Activated T-helper 17 cell treated with anti-CD3 and anti-CD28 coated beads, Interleukin-2, amount 50 U/mL, for 72 hours (primary cell): Measurements from ENCODE around the gene VPS37C. TPM values are rescaled to one million over a fixed set of nuclear protein-coding genes. Genes with fewer than 3 reads are reported as not detected.

ENCODE experiments used
- ATAC-seq: fragments of 150-1000 bp; cut with Tn5 transposase; replicated peaks from 2 replicates; pipeline ENCODE4 v1.10.0; 2021; ENCODE audit warnings: mild to moderate bottlenecking, moderate library complexity
- H3K27ac Mint-ChIP-seq: one replicate; pipeline ENCODE4 v1.8.0; 2022; ENCODE audit warnings: mixed read lengths
- H3K27me3 Mint-ChIP-seq: one replicate; pipeline ENCODE4 v1.8.0; 2022; ENCODE audit warnings: mixed read lengths
- H3K36me3 Mint-ChIP-seq: one replicate; pipeline ENCODE4 v1.8.0; 2022; ENCODE audit warnings: low read depth, mild to moderate bottlenecking, mixed read lengths
- H3K4me1 Mint-ChIP-seq: one replicate; pipeline ENCODE4 v1.8.0; 2022; ENCODE audit warnings: mixed read lengths
- H3K4me3 Mint-ChIP-seq: one replicate; pipeline ENCODE4 v1.8.0; 2022; ENCODE audit warnings: mild to moderate bottlenecking, mixed read lengths
- H3K9me3 Mint-ChIP-seq: one replicate; pipeline ENCODE4 v1.8.0; 2022; ENCODE audit warnings: mixed read lengths
- total RNA-seq, 2 donors: library from RNA; stranded (reverse); gene quantifications; one replicate each; pipeline ENCODE4 v1.2.3, GENCODE V29; 2022

VPS37C gene
- total RNA-seq, 2 donors from 2014 or later, result 9.7 to 14.5 TPM

GRCh38 chr11:61153593-61154095 is 7.6 kb downstream of the VPS37C start:
- Mint-ChIP-seq H3K9me3 (peaks cover 12% of the 10 kb centered on the region), H3K36me3 (peaks cover 29% of the 10 kb centered on the region), H3K27me3 (no peaks in the 10 kb centered on the region), H3K27ac (peak overlapping the region; percentile 17), H3K4me1 (peaks cover 24% of the 10 kb centered on the region), H3K4me3 (no peak overlapping the region)
- no peak for ATAC-seq

- Mint-ChIP-seq H3K9me3 (peaks cover 12% of the 10 kb centered on the region), H3K36me3 (peaks cover 29% of the 10 kb centered on the region), H3K27ac (peak overlapping the region; percentile 6), H3K4me1 (peaks cover 24% of the 10 kb centered on the region), H3K27me3 (no peaks in the 10 kb centered on the region), H3K4me3 (no peak overlapping the region)
- no peak for ATAC-seq
These were observed 8.2 kb downstream of the VPS37C start for GRCh38 chr11:61152816-61153592.

GRCh38 chr11:61151545-61152252 is 9.5 kb downstream of the VPS37C start:
- Mint-ChIP-seq H3K27ac (no peak overlapping the region), H3K4me1 (peaks cover 21% of the 10 kb centered on the region), H3K4me3 (no peak overlapping the region), H3K9me3 (peaks cover 12% of the 10 kb centered on the region), H3K27me3 (no peaks in the 10 kb centered on the region), H3K36me3 (peaks cover 18% of the 10 kb centered on the region)
- no peak for ATAC-seq

- Mint-ChIP-seq H3K4me1 (peaks cover 25% of the 10 kb centered on the region), H3K36me3 (peaks cover 16% of the 10 kb centered on the region), H3K27me3 (no peaks in the 10 kb centered on the region), H3K4me3 (no peak overlapping the region), H3K27ac (no peak overlapping the region), H3K9me3 (peaks cover 12% of the 10 kb centered on the region)
- no peak for ATAC-seq
These were observed 10.3 kb downstream of the VPS37C start for GRCh38 chr11:61150706-61151544.

- ATAC-seq, result no peak
- Mint-ChIP-seq H3K27me3 (no peaks in the 10 kb centered on the region), H3K36me3 (peaks cover 10% of the 10 kb centered on the region), H3K4me1 (peaks cover 27% of the 10 kb centered on the region), H3K4me3 (no peak overlapping the region), H3K9me3 (peaks cover 8% of the 10 kb centered on the region), H3K27ac (peak overlapping the region; percentile 52)
These were observed 11.3 kb downstream of the VPS37C start for GRCh38 chr11:61149624-61150615.

- ATAC-seq, result no peak
- Mint-ChIP-seq H3K27me3 (no peaks in the 10 kb centered on the region), H3K4me1 (peaks cover 22% of the 10 kb centered on the region), H3K9me3 (no peaks in the 10 kb centered on the region), H3K27ac (no peak overlapping the region), H3K4me3 (no peak overlapping the region), H3K36me3 (no peaks in the 10 kb centered on the region)
These were observed 13.2 kb downstream of the VPS37C start for GRCh38 chr11:61147791-61148620.

- peaks cover 20% of the 10 kb centered on the region for H3K4me1 Mint-ChIP-seq
- no peaks in the 10 kb centered on the region for H3K27me3 Mint-ChIP-seq
- no peak overlapping the region for H3K4me3 Mint-ChIP-seq
- H3K27ac Mint-ChIP-seq, result no peak overlapping the region
- H3K9me3 Mint-ChIP-seq, result no peaks in the 10 kb centered on the region
- no peaks in the 10 kb centered on the region for H3K36me3 Mint-ChIP-seq
- ATAC-seq, result no peak
These were observed 14.0 kb downstream of the VPS37C start for GRCh38 chr11:61147271-61147670.

- H3K27ac Mint-ChIP-seq, result no peak overlapping the region
- H3K27me3 Mint-ChIP-seq, result no peaks in the 10 kb centered on the region
- H3K4me1 Mint-ChIP-seq, result peaks cover 21% of the 10 kb centered on the region
- no peak for ATAC-seq
- H3K9me3 Mint-ChIP-seq, result no peaks in the 10 kb centered on the region
- H3K36me3 Mint-ChIP-seq, result no peaks in the 10 kb centered on the region
- no peak overlapping the region for H3K4me3 Mint-ChIP-seq
These were observed 14.8 kb downstream of the VPS37C start for GRCh38 chr11:61146416-61146815.

- no peak for ATAC-seq
- H3K27me3 Mint-ChIP-seq, result no peaks in the 10 kb centered on the region
- H3K4me3 Mint-ChIP-seq, result no peak overlapping the region
- peaks cover 21% of the 10 kb centered on the region for H3K4me1 Mint-ChIP-seq
- no peak overlapping the region for H3K27ac Mint-ChIP-seq
- no peaks in the 10 kb centered on the region for H3K9me3 Mint-ChIP-seq
- H3K36me3 Mint-ChIP-seq, result no peaks in the 10 kb centered on the region
These were observed 15.8 kb downstream of the VPS37C start for GRCh38 chr11:61145228-61146005.

GRCh38 chr11:61144511-61145179 is 16.6 kb downstream of the VPS37C start:
- Mint-ChIP-seq H3K4me3 (no peak overlapping the region), H3K4me1 (peaks cover 17% of the 10 kb centered on the region), H3K27me3 (no peaks in the 10 kb centered on the region), H3K36me3 (no peaks in the 10 kb centered on the region), H3K27ac (no peak overlapping the region), H3K9me3 (no peaks in the 10 kb centered on the region)
- no peak for ATAC-seq

- Mint-ChIP-seq H3K9me3 (no peaks in the 10 kb centered on the region), H3K27ac (peak overlapping the region; percentile 38)
- no peak for ATAC-seq
These were observed 18.8 kb downstream of the VPS37C start for GRCh38 chr11:61142424-61142823.

GRCh38 chr11:61141601-61142028 is 19.6 kb downstream of the VPS37C start:
- H3K27ac Mint-ChIP-seq, result no peak overlapping the region
- H3K27me3 Mint-ChIP-seq, result no peaks in the 10 kb centered on the region
- H3K36me3 Mint-ChIP-seq, result peaks cover 5% of the 10 kb centered on the region
- H3K9me3 Mint-ChIP-seq, result no peaks in the 10 kb centered on the region
- H3K4me3 Mint-ChIP-seq, result no peak overlapping the region
- H3K4me1 Mint-ChIP-seq, result peaks cover 17% of the 10 kb centered on the region
- ATAC-seq, result no peak

More at GRCh38 chr11:61142424-61142823, 18.8 kb downstream of the VPS37C start:
- H3K36me3 Mint-ChIP-seq, result peaks cover 3% of the 10 kb centered on the region
- H3K4me3 Mint-ChIP-seq, result no peak overlapping the region
- no peaks in the 10 kb centered on the region for H3K27me3 Mint-ChIP-seq
- peaks cover 12% of the 10 kb centered on the region for H3K4me1 Mint-ChIP-seq
